Epithelial cell of esophagus (primary cell): ENCODE results near the gene CBX4.
A peak's percentile ranks its signal among the peaks of the same experiment; 100 is the strongest.

ENCODE experiments used
- DNase-seq: peaks from one replicate; pipeline ENCODE4 v3.0.0; 2010; ENCODE audit warnings: low read depth
- H3K4me3 ChIP-seq: 2 replicates; pipeline ENCODE4 v1.5.1; 2011; ENCODE audit warnings: mild to moderate bottlenecking, low read length, control low read depth
- TF ChIP-seq, protein P1 (sequence below): IDR thresholded peaks from 2 replicates; pipeline ENCODE4 v1.5.1; 2011; ENCODE audit warnings: low read depth, mild to moderate bottlenecking, low read length, control low read depth, inconsistent platforms; ENCODE audit not compliant: insufficient read depth; ENCODE audit errors: missing control alignments

Gene CBX4

DNA sequence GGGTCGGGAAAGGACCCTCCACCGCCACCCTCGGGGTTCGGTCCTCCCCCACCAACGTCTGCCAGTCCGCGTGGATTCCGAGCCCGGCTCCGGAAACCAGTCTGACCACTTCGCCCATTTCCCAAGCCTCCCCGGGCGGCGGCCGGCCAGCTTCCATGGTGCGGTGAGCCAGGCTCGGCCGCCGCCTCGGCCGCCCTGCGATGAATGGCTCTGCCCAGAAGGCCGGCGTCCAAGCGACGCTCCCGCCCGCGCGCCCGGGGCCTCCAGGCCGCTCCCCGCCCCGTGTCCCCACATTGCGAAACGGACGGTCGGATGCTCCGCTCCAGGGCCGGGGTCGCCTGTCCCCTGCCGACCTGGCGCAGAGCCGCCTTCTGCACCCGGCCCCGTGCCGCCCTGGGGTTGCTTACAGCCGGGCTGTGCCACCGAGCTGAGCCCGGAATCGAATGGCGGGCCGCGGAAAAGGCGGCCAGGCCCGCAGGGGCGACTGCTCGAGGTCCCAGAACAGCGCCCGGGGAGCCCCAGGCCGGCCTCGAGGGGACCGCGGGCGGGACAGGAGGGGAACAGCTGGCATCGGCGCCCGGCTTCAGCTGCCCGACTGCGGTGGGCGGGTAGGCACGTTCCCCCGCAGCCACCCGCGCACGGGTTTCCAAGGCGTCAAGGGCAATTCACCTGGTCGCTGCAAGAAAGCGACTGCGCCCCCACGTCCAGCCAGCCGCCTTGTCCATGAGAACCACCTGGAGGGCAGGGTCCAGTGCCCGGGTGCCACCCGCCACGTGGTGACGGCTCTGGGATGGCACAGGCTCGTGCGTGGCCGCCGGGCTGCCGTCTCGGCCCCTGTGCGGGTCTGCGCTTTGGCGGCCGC is 24.0 kb downstream of the CBX4 start:
- no peak overlapping the region for H3K4me3 ChIP-seq
- TF ChIP-seq, protein P1, sequence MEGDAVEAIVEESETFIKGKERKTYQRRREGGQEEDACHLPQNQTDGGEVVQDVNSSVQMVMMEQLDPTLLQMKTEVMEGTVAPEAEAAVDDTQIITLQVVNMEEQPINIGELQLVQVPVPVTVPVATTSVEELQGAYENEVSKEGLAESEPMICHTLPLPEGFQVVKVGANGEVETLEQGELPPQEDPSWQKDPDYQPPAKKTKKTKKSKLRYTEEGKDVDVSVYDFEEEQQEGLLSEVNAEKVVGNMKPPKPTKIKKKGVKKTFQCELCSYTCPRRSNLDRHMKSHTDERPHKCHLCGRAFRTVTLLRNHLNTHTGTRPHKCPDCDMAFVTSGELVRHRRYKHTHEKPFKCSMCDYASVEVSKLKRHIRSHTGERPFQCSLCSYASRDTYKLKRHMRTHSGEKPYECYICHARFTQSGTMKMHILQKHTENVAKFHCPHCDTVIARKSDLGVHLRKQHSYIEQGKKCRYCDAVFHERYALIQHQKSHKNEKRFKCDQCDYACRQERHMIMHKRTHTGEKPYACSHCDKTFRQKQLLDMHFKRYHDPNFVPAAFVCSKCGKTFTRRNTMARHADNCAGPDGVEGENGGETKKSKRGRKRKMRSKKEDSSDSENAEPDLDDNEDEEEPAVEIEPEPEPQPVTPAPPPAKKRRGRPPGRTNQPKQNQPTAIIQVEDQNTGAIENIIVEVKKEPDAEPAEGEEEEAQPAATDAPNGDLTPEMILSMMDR = no peak
- DNase-seq = peak; percentile 60

DNA sequence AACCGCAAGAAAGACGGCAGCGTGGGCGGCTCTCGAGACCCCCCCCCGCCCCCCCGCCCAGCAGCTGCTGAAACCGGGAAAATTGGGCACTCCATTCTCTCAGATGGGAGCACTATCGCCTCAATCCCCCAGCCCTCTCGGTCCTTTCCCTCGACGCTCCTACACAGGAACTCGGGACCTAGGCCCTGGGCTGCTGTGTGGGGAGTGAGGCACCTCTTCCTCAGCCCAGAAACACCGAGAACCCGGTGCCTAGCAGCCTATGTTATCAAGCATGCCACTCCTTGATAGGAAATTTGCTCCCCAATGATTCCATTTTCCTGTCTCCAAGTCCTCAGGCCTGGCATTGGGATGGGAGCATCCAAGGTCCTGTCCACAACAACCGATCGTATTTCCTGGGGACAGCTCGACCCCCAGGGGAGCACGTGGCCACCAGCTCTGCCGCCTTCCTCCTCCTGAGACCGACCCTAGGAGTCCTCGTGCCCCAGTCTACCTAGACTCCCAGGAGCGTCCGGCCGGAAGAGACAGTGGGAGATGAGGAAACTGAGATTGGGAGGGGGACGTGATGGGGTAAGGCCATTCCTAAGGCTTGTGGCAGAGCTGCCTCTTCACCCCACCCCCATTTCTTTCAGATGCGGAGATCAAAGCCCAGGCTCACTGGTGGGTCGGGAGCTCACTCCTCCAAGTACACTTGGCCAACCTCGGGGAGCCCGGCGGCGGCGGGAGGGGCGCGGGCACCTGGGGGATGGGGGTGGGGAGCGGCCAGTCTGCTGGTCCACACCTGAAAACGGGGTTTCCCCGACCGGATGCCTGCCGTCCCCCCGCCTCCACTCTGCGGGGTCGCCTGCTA is 24.9 kb downstream of the CBX4 start:
- no peak overlapping the region for H3K4me3 ChIP-seq
- TF ChIP-seq, protein P1 = no peak
- DNase-seq = no peak

DNA sequence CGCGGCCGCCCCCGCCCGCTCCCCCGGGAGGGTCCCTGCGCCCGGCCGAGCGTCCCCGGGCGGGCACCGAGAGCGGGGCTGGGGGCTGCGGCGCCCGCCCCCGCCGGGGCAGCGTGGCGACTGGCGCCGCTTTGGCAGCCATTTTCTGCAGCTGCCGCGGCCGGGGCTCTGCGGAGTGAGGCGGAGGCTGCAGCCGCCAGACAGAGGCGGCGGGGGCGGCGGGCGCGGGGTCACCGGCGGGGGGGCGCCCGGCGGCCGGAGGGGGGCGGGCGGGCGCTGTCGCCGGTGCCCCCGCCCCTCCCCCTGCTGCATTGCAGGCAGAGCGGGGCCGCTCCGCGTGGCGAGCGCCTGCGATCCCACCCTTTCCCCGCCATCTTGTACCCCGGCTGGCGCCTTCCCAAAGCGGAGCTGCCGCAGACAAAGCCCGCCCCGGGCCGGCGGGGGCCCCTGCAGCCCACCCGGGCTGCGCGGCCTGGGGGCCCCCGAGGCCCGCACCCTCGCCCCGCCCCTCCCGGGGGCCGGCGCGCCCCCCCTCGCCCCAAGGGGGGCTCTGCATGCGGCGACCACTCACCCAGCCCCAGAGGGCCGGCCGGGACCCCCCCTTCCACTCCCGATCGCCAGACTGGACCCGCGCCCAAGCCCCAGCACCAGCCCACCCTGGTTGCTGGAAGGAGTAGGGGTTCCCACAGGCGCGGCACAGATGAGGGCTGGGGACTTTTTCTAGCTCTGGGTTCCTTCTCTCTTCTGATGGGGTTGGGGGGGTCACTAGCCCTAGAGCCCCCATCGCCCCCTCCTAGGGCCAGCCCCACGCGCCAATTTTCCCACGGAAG is 25.7 kb downstream of the CBX4 start:
- TF ChIP-seq, protein P1 = no peak
- no peak overlapping the region for H3K4me3 ChIP-seq
- DNase-seq = no peak

DNA sequence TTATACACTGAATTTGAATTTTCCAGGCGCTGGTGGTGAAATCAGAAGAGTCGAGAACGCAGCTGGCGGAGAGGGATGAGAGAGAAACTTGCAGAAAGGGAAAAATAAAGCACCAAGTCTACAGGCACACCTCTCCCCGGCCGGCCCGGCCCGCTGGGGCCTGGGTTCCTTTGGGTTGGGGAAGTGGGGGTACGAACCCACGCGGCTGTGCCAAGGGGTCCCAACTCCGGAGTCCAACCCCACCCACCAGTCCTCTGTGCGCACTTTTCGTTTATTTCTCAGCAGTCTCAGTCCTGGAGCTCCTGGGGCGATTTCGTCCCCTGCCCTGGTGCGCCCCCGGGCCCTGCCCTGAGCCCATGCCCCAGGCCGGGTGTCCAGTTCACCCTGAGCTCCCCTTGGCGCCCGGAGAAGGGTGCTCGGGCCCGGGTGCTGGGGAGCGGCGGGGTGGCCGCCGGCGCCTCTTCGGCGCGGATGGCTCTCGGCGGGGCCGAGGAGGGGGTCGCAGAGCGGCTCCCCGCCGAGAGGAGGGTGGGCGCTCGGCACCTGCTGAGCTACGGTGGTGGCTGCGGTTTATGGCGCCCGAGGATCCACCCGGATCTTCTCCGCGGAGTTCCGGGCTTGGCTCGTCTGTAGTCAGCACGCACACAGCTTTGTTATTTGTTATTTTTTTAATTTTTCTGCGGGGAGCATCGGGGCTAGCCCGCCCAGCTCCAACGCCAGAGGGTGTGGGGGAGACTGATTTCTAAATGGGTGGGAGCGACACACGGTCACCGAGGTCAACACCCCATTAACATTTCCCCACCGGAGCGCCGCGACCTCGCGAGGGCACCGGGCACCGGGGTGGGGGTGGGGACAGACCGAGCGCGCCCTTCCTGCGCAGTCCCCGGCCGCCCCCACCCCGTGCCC is 26.6 kb downstream of the CBX4 start:
- peak overlapping the region; percentile 21 for H3K4me3 ChIP-seq
- DNase-seq = no peak
- TF ChIP-seq, protein P1 = no peak

DNA sequence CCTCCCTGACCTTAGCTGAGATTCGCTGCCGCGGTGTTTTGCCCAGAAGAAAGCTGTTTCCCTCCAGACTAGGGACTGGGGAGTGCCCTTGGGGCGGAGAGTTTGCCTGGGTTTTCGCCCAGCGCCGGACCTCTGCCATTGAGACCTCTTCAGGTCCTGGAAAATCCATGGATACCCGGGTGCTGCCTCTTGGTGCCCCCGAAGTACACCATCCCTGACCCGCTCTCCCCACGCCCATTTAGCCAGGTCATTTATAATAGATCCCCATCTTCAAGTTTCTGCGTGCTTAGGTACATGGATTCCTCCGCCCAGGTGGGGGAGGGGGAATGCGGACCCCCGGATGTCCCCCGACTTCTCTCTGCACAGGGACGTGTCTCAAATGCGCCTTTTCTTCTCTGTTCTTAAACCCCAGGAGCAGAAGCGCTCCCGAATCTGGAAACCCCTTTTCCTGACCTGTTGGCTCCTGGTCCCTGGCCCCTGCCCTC is 27.3 kb downstream of the CBX4 start:
- no peak overlapping the region for H3K4me3 ChIP-seq
- no peak for DNase-seq
- TF ChIP-seq, protein P1 = no peak
